NCI-H2227 (cell line): ENCODE results near the gene DISP2.

Source experiments
- DNase-seq: peaks from one replicate; lab custom pipeline; 2025; ENCODE audit not compliant: unreplicated experiment; lab: John Stamatoyannopoulos, UW

The DISP2 gene

DNA sequence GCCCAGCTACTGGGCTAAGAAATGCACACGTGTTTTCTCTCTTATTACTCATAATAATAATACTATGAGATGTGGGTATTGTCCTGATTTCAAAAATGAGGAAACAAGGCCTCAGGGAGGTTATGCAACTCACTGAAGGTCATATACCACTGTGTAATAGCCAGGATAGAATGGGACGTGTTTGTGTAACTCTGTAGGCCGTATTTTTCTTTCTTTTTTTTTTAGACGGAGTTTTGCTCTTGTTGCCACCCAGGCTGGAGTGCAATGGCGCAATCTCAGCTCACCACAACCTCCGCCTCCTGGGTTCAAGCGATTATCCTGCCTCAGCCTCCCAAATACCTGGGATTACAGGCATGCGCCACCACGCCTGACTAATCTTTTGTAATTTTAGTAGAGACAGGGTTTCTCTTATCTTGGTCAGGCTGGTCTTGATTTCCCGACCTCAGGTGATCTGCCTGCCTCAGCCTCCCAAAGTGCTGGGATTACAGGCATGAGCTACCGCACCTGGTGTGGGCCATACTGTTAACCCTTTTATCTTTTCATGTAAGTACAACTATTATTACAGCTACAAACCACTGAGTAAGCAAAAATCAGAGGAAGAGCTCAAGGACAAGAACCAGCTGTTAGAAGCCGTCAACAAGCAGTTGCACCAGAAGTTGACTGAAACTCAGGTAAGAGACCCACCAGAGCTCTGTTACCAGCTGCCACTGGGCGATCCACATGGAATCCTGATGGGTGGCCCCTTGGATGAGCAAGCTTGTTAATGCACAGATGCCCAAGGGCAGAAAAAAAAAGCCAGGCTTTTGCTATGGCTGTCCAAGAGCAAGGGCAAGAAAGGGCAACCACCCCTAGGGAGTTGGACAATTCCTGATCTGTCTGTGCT lies 31.2 kb downstream of the DISP2 start:
- no peak for DNase-seq

DNA sequence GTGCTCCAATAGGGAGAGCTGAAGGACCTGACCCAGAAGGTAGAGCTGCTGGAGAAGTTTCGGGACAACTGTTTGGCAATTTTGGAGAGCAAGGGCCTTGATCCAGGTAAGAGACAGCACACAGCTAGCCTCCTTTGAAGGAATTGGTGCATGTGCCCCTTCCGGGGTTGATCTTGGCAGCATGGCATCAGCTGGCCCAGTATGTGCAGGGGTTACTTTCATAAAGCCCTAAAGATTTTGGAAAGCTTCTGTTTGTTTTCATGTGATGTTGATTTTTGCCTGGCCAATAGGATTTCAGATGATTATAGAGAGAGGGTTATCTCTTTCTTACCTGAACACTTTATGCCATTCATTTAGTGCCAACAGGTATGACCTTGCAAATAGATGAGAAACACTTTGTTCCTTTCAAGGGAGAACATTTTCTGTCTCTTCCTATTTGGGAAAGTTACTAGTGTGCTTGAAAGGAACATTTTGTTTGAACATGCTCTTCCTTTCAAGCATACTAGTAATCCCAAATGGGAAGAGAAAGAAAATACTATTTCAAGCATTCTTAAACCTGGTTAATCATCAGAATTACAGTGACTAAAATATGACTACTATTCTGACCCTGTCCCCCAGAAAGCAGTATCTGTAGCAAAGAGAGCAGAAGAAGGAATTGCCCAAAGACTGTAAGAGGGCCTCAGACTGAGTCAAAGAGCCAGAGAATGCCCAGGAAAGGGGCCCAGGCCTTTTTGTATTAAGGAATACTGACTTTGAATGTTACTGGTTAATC lies 32.0 kb downstream of the DISP2 start:
- DNase-seq = no peak

GRCh38 chr15:40392986-40393948 lies 35.2 kb downstream of the DISP2 start:
- no peak for DNase-seq

DNA sequence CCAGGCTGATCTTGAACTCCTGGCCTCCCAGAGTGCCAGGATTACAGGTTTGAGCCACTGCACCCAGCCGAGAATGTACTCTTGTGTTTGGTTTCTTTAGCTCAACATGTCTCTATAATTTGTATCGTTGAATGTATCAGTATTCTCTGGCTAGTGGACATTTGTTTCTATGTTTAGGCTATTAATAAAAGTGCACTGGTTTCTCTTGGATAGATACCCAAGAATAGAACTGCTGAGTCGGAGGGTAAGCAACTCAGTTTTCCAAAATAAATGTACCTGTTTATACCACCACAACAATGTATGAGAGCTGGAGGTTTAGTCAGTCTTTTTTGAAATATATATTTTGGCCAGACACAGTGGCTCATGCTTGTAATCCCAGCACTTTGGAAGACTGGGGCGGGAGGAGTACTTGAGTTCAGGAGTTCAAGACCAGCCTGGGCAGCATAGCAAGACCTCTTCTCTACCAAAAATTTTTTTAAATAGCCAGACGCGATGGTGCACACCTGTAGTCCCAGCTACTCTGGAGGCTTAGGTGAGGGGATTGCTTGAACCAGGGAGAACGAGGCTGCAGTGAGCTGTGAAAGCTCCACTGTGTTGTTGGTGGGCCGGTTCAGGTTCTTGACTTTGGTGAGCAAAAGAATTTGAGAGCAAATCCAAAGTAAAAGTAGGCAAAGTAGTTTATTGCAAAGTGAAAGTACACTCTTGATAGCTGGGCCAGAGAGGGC lies 39.8 kb downstream of the DISP2 start:
- DNase-seq = no peak

- DNase-seq = no peak
These were observed 40.4 kb downstream of the DISP2 start for GRCh38 chr15:40398413-40398873.

DNA sequence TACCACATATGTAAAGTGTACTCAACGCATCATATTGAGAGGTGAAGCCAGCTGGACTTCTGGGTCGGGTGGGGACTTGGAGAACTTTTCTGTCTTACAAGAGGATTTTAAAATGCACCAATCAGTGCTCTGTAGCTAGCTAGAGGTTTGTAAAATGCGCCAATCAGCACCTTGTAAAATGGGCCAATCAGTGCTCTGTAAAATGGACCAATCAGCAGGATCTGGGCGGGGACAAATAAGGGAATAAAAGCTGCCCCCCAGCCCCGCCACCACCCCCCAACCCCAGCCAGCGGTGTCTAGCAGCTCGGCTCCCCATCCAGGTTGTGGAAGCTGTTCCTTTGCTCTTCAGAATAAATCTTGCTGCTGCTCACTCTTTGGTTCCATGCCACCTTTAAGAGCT lies 41.4 kb downstream of the DISP2 start:
- DNase-seq = no peak

DNA sequence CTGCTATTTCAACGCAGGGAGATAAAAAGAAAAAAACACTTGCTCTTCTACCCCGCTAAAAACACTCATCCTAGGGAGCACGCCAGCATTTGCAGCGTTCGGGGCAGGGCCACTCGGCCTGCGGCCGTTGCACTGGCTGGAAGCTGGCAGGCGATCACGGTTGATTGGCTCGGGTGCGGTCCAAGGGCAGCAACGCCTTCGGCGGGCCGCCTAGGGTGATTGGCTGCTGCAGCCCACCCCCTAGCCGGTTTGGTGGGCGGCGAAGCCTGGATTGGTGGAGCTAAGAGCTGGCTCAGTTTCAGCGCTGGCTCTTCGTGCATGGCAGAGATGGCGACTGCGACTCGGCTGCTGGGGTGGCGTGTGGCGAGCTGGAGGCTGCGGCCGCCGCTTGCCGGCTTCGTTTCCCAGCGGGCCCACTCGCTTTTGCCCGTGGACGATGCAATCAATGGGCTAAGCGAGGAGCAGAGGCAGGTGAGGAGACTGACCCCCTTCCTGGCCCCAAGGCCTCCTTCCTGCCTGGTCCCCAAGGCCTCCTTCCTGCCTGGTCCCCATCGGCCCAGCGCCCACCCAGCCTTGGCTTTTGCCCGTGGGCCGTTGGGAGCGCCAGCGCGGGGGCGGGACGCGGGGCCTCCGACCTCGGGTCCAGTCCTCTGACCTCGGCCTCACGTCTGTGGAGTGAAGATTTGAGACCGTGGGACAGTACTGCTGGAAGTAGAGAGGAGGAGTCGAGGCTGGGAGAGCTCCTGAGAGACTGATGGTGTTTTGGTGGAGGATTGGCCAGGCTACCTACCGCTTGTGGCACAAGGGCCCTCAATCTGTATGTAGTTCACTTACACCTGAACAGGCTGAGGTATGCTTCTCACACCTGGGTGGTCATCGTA lies 47.7 kb downstream of the DISP2 start, which contains the start of gene IVD:
Gene IVD, plus strand, starts transcription at position 295 of the 881 bp plus-strand sequence. Its CDS starts 33 bp downstream, at position 328.
- peak; percentile 94 for DNase-seq

DNA sequence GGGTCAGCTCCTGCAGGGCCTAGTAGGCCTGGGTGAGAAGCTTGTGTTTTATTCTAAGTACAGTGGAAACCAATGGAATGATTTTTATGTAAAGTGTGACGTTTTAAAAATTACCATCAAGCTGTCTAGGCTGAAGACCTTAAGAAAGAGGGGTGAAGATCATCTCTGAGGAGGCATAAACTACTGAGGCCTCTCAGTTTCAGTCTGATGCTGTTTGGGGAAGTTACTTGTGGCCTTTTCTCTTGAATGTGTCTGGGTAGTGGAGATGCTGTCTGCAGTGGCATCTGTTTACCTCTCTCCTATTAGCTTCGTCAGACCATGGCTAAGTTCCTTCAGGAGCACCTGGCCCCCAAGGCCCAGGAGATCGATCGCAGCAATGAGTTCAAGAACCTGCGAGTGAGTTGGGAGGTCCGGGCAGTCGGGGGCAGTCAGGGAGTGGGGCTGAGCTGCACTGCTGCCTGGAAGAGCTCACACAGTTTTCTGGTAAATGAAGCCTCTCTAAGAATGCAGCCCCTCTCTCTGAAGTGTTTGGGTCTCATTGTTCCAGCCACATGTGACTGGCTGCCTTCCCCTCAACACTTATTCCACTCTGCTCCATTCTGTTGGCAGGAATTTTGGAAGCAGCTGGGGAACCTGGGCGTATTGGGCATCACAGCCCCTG lies 49.4 kb downstream of the DISP2 start:
- no peak for DNase-seq

GRCh38 chr15:40409366-40409765 lies 51.3 kb downstream of the DISP2 start:
- no peak for DNase-seq

DNA sequence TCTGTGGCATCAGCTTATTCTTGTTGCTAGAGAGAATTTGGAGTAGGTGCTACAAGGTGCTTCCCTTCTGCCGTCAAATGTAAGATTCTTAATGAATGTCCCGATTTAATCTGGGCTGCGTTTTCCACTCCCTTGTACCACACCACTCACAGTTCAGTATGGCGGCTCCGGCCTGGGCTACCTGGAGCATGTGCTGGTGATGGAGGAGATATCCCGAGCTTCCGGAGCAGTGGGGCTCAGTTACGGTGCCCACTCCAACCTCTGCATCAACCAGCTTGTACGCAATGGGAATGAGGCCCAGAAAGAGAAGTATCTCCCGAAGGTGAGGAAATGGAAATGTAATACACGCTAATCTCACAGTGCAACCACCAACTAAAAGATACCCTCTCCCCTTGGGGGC lies 52.5 kb downstream of the DISP2 start:
- DNase-seq = no peak

GRCh38 chr15:40412095-40412759 lies 54.2 kb downstream of the DISP2 start:
- no peak for DNase-seq

DNA sequence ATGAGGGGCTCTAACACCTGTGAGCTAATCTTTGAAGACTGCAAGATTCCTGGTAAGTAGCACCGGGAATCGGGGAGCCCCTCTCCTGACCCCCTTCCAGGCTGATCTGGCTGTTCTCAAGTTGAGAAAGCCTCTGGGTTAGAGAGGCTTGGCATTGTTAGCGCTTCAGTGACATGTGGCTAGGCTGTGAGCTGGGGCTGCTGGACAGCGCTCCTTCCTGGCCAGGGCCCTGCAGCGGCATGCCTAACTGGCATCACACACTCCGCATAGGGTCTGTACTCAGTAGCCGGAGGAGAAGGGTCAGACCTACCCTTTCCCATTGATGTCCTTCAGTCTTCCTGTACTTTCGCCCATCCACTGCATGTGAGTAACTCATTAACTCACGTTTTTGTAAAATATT lies 55.0 kb downstream of the DISP2 start:
- DNase-seq = no peak

GRCh38 chr15:40414816-40415215 lies 56.8 kb downstream of the DISP2 start:
- no peak for DNase-seq

DNA sequence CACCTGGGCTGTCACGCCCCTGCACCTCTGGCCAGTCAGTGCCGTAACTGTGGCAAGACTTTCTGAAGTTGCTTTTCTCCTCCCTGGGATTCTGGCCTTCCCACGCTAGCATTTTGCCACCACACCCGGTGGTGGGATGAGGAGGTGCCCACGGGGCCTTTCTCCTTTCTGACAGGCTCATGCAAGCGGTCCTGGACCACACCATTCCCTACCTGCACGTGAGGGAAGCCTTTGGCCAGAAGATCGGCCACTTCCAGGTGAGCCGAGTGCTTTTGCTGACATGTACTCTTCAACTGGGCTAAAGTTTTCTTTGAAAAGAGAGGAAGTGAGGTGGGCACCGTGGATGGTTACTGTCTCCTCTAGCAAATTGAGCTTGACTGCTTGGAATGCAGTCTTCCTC lies 57.2 kb downstream of the DISP2 start:
- DNase-seq = no peak

DNA sequence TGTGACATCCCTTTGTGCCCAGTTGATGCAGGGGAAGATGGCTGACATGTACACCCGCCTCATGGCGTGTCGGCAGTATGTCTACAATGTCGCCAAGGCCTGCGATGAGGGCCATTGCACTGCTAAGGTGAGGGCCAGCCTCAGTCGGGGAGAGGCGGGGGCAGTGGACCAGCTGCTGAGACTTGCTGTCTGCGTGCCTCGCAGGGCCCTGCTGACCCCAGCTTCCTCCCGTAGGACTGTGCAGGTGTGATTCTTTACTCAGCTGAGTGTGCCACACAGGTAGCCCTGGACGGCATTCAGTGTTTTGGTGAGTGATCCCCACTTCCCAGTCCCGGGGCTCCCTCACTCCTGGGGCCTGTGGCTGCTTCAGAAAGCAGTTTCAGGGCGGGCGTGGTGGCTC lies 58.0 kb downstream of the DISP2 start:
- no peak for DNase-seq

GRCh38 chr15:40418126-40418525 lies 60.1 kb downstream of the DISP2 start:
- DNase-seq = no peak

- DNase-seq = no peak
These were observed 62.2 kb downstream of the DISP2 start for GRCh38 chr15:40420071-40420713.

GRCh38 chr15:40420793-40421192 lies 62.8 kb downstream of the DISP2 start:
- no peak for DNase-seq
